ENCODE results near the gene SPTB.

- TF ChIP-seq FOS (IDR thresholded peaks at IDR 0.05; ENCODE audit: borderline replicate concordance, extremely low read depth, insufficient read length) (no peak), MXI1 (IDR thresholded peaks at IDR 0.05; ENCODE audit: low read depth, low read length) (no peak), FOXM1 (IDR thresholded peaks at IDR 0.05; ENCODE audit: low read depth, low read length) (no peak), FOXK2 (IDR thresholded peaks at IDR 0.05) (no peak), RUNX3 (IDR thresholded peaks at IDR 0.05; ENCODE audit: low read length) (no peak), CTCF (IDR thresholded peaks at IDR 0.05 in 2 of 3, conservative IDR thresholded peaks at IDR 0.05 in 1 of 3; ENCODE audit: control insufficient read depth in 2 of 3, extremely low read depth in 1 of 3, insufficient read depth in 1 of 3, low read depth in 3 of 3, low read length in 3 of 3) (no peak), POLR2AphosphoS5 (IDR thresholded peaks at IDR 0.05; ENCODE audit: low read length) (no peak)
These were observed 11.6 kb upstream of the SPTB start for GRCh38 chr14:64891173-64891838.
